Fibroblast of the aortic adventitia (primary cell): ENCODE results near the gene NOD2. TPM values are rescaled to one million over a fixed set of nuclear protein-coding genes. Genes with fewer than 3 reads are reported as not detected.

Experiments
- DNase-seq: peaks from one replicate; pipeline ENCODE4 v3.0.0-alpha.2; 2010; ENCODE audit warnings: low read depth
- H3K4me3 ChIP-seq: 2 replicates; pipeline ENCODE4 v1.5.1; 2011; ENCODE audit warnings: low read depth, mild to moderate bottlenecking, control low read depth, low read length, moderate library complexity
- total RNA-seq: library from RNA; depleted of rRNA; stranded (reverse); fragments of >200 nt; gene quantifications from 2 replicates; pipeline ENCODE4 v1.2.3, GENCODE V29; 2012; ENCODE audit warnings: low replicate concordance
- TF ChIP-seq, protein P1 (sequence below): IDR thresholded peaks from 2 replicates; pipeline ENCODE4 v1.5.1; 2011; ENCODE audit warnings: mild to moderate bottlenecking, low read length, control low read depth, inconsistent platforms; ENCODE audit not compliant: insufficient read depth

NOD2 gene
- total RNA-seq, 1 donor, result not detected

DNA sequence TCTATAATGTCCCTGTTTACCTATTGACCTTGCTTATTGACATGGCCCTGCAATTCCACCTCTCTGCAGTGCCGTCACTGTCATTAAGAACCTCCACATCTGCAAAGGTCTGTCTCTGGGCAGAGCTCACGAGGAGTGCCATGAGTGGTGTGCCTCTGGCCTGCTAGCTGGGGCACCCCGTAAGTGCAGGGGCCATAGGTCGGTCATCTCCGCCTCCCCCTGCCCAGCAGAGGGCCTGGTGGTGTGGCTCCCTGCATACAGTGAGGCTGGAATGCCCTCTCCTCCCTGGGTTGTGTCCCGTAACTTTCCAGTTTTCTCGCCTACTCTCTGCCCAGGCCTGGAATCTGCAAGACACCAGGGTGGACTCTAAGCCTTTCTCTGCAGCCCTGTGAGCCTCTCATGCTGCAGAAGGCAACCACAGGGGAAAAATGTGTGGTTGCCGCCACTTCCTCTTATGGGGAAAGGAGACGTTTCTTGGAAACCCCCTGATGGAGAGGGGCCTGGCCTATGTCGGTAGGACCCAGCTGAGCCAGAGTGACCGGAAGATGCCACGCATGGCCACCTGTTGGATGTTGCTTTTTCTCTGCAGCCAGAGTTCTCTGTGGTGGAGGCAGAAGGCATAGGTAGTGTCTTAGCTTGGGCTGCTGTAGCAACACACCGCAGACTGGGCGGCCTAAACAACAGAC is 9.6 kb upstream of the NOD2 start:
- no peak overlapping the region for H3K4me3 ChIP-seq
- TF ChIP-seq, protein P1, sequence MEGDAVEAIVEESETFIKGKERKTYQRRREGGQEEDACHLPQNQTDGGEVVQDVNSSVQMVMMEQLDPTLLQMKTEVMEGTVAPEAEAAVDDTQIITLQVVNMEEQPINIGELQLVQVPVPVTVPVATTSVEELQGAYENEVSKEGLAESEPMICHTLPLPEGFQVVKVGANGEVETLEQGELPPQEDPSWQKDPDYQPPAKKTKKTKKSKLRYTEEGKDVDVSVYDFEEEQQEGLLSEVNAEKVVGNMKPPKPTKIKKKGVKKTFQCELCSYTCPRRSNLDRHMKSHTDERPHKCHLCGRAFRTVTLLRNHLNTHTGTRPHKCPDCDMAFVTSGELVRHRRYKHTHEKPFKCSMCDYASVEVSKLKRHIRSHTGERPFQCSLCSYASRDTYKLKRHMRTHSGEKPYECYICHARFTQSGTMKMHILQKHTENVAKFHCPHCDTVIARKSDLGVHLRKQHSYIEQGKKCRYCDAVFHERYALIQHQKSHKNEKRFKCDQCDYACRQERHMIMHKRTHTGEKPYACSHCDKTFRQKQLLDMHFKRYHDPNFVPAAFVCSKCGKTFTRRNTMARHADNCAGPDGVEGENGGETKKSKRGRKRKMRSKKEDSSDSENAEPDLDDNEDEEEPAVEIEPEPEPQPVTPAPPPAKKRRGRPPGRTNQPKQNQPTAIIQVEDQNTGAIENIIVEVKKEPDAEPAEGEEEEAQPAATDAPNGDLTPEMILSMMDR, result no peak
- DNase-seq, result no peak

DNA sequence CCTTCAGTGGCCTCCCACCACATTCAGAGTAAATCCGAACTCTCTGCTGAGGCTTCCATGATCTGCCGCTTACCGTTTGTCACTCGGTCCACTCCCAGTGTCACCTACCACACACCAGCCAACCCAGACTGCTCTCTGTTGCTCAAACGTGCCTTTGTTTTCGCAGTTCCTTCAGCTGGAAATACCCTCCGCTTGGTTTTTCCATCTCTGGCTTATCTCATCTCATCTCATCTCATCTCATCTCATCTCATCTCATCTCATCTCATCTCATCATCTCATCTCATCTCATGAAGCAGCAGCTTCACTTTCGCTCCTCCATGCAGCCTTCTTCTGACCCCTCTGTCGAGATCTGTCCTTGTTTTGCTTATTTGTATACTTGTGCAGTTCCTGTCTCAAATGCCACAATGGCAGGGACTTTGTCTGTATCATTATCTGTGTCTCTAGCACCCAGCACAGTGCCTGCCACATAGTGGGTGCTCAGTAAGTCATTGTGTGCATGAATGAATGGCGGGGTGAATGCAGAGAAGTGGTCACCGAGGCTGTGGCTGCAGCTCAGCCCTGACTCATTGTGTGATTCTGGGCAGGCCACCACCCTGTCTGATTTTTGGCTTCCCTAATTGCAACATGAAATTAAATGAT is 8.5 kb upstream of the NOD2 start:
- TF ChIP-seq, protein P1, result no peak
- H3K4me3 ChIP-seq, result no peak overlapping the region
- DNase-seq, result no peak

DNA sequence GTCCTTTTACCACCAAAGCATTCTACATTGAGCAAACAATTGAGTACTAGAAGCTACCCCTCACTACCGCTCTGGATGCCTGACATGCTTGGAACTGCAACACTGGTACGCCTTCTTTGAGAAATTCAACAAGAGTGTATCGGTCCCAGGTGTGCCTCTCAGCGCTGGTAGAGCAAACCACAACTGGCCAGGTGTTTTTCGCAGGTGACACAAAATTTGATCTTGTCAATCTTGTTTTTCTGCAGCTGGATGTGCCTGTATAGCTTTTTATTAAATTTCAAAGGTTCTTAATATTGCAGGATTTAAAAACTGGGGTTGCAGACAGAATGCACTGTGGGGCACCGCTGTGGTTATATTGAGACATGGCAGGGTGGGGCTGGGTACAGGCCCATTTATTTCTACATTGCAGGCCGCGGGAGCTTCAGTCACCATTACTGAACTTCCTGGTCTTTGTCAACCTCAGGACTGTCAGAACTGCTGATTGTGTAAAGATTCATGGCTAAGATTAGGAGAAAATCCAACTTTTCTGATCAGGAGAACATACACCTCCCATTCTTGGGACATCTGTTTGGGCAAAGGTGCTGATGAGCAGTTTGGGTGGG is 7.8 kb upstream of the NOD2 start:
- TF ChIP-seq, protein P1, result no peak
- H3K4me3 ChIP-seq, result no peak overlapping the region
- no peak for DNase-seq

DNA sequence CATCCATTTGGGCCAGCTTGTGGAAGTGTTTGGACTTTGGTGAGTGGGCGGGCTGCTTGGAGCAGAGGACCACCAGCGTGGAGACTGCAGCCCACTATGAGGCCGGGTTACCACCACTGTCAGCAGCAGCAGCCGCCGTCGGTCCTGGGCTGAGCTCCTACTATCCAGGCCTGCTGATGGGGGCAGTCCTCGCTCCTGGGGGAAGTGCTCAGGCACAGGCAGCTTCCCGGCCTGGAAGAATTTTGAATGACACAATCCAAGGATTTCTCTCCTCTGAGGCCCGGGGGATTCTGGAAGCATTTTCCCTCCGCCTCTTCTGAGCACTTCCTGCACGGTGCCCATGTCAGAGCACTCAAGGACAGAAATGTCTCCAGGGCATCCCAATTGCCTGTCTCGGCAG is 5.3 kb upstream of the NOD2 start:
- TF ChIP-seq, protein P1, result no peak
- no peak for DNase-seq
- no peak overlapping the region for H3K4me3 ChIP-seq

DNA sequence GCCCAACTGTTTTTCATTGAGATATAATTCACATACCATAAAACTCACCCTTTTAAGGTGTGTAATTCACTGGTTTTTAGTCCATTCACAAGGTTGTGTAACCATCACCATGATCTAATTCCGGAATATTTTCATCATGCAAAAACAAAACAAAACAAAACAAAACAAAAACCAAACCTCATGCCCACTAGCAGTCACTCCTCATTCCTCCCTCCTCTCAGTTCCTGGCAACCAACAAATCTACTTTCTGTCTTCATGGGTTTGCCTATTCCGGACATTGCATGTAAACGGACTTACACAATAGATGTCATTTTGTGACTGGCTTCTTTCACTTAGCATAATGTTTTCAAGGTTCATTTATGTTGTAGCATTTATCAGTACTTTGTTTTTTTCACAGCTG is 4.5 kb upstream of the NOD2 start:
- TF ChIP-seq, protein P1, result no peak
- H3K4me3 ChIP-seq, result no peak overlapping the region
- DNase-seq, result no peak

DNA sequence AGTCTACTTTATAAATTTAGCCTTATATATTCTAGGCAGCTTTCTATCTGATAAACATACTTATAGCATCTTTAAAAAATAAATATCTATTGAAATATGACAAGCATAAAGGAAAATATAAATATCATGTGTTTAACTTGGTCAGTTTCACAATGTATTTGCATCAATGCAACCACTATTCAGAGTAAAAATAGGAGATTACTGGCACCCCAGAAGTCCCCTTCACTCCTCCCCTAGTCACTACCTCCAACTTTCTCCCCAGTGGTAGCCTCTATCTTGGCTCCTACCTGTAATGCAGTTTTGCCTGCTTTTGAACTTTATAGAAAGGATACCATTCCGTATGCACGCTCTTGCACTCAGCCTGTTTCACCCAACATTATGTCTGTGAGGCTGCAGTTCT is 3.2 kb upstream of the NOD2 start:
- H3K4me3 ChIP-seq, result no peak overlapping the region
- no peak for DNase-seq
- TF ChIP-seq, protein P1, result no peak

DNA sequence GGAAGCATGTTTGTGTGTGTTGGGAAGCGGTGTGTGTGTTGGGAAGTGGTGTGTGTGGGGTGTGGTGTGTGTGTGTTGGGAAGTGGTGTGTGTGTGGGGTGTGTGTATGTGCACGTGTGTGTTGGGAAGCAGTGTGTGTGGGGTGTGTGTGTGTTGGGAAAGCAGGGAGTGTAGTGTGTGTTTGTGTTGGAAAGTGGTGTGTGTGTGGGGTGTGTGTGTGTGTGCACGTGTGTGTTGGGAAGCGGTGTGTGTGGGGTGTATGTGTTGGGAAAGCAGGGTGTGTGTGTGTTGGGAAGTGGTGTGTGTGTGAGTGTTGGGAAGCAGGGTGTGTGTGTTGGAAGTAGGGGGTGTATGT is 785 bp upstream of the NOD2 start:
- no peak overlapping the region for H3K4me3 ChIP-seq
- DNase-seq, result no peak
- TF ChIP-seq, protein P1, result no peak
